ENCODE measurements around the gene PTPRG. TPM values are rescaled to one million over a fixed set of nuclear protein-coding genes. Genes with fewer than 3 reads are reported as not detected.

Gene PTPRG
- total and polyA plus RNA-seq, 10 of the 15 experiments (the other 5 are each of a cell fraction or from before 2014, with no cell fraction given) = 0.29 to 20.7 (median 1.4) TPM

- Histone ChIP-seq H4K20me1 (ENCODE audit: control insufficient read depth, insufficient read depth) (no peaks in the 10 kb centered on the region), H3K36me3 (ENCODE audit: control insufficient read depth in 2 of 2, insufficient read depth in 2 of 2, low read length in 1 of 2) (no peaks in the 10 kb centered on the region), H3K9ac (ENCODE audit: control insufficient read depth, insufficient read depth, low read length) (no peak overlapping the region), H3K79me2 (ENCODE audit: control insufficient read depth, insufficient read depth, low read length) (no peaks in the 10 kb centered on the region), H3K4me2 (ENCODE audit: control insufficient read depth, insufficient read depth) (no peak overlapping the region), H3K4me3 (no peak overlapping the region), H3K27ac (ENCODE audit: control insufficient read depth, insufficient read depth) (no peak overlapping the region), H3K27me3 (replicated peaks in 1 of 2; ENCODE audit: control insufficient read depth in 2 of 2, insufficient read depth in 2 of 2, low read length in 1 of 2) (no peaks in the 10 kb centered on the region), H3K4me1 (ENCODE audit: control insufficient read depth, insufficient read depth, low read length) (no peaks in the 10 kb centered on the region), H2AFZ (ENCODE audit: control insufficient read depth, low read depth, low read length) (no peak overlapping the region), H3K9me3 (replicated peaks; ENCODE audit: control insufficient read depth, insufficient read depth, low read length) (no peaks in the 10 kb centered on the region)
- ChIA-PET POLR2A (no interaction called here), SMC1A (ENCODE audit: uncharacterized antibody, unreplicated experiment) (interaction anchor here (0.5 to 4.9 kb wide), 3 partner anchors 10 to 94 kb away, joined by 3 to 52 read pairs (median 3); no protein-coding TSS in a partner anchor), RAD21 (ENCODE audit: unreplicated experiment) (interaction anchor here (1.0 to 4.2 kb wide), 4 partner anchors 11 to 228 kb away, joined by 3 to 29 read pairs (median 3); no protein-coding TSS in a partner anchor), CTCF (interaction anchor here (1.1 to 5.2 kb wide), 2 partner anchors 11 to 280 kb away, joined by 3 to 51 read pairs; no protein-coding TSS in a partner anchor)
- FAIRE-seq = no peak
- no peak for DNase-seq (ENCODE audit: low read depth, low spot score)
- WGBS (ENCODE audit: insufficient coverage, insufficient replicate concordance, low lambda C conversion rate, missing lambda C conversion rate) = 32% methylated on average over 4 of the region's 4 CpGs
- TF ChIP-seq, protein P1, sequence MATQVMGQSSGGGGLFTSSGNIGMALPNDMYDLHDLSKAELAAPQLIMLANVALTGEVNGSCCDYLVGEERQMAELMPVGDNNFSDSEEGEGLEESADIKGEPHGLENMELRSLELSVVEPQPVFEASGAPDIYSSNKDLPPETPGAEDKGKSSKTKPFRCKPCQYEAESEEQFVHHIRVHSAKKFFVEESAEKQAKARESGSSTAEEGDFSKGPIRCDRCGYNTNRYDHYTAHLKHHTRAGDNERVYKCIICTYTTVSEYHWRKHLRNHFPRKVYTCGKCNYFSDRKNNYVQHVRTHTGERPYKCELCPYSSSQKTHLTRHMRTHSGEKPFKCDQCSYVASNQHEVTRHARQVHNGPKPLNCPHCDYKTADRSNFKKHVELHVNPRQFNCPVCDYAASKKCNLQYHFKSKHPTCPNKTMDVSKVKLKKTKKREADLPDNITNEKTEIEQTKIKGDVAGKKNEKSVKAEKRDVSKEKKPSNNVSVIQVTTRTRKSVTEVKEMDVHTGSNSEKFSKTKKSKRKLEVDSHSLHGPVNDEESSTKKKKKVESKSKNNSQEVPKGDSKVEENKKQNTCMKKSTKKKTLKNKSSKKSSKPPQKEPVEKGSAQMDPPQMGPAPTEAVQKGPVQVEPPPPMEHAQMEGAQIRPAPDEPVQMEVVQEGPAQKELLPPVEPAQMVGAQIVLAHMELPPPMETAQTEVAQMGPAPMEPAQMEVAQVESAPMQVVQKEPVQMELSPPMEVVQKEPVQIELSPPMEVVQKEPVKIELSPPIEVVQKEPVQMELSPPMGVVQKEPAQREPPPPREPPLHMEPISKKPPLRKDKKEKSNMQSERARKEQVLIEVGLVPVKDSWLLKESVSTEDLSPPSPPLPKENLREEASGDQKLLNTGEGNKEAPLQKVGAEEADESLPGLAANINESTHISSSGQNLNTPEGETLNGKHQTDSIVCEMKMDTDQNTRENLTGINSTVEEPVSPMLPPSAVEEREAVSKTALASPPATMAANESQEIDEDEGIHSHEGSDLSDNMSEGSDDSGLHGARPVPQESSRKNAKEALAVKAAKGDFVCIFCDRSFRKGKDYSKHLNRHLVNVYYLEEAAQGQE (IDR thresholded peaks at IDR 0.05; ENCODE audit: low read depth, low read length) = no peak
- TF ChIP-seq EZH2 (IDR thresholded peaks at IDR 0.05; ENCODE audit: borderline replicate concordance, control insufficient read depth, low read depth, low read length) (no peak), NFYB (IDR thresholded peaks at IDR 0.05; ENCODE audit: insufficient read depth, low read depth, low read length) (no peak), FOS (IDR thresholded peaks at IDR 0.05; ENCODE audit: borderline replicate concordance, extremely low read depth, insufficient read length) (no peak)
- BruUV-seq (replicated peaks) = no TSS peak
- ATAC-seq = no peak
- in situ Hi-C loops (cut with MboI) (no loop called here), intact Hi-C loops (cut with micrococcal nuclease; ENCODE audit: unreplicated experiment) (no loop called here)
These were observed 14.5 kb downstream of the PTPRG start for GRCh38 chr3:61575893-61576292.
